ENCODE measurements around the gene LUZP2.

- TF ChIP-seq CTCF (conservative IDR thresholded peaks at IDR 0.05) (no peak), ZFX (IDR thresholded peaks at IDR 0.05) (no peak)
Observed at GRCh38 chr11:24478718-24479117, 18.1 kb upstream of the LUZP2 start.
